Liver (tissue), 9 donors: Measurements from ENCODE around the gene DNAI1. TPM values are rescaled to one million over a fixed set of nuclear protein-coding genes. Genes with fewer than 3 reads are reported as not detected.

Experiments
- DNase-seq: peaks from one replicate; pipeline ENCODE4 v3.0.0-alpha.2; 2017; ENCODE audit warnings: low spot score
- H3K27ac ChIP-seq, 2 donors: one replicate each; pipeline ENCODE4 v1.7.0; 2013; ENCODE audit warnings: inconsistent platforms in 2 of 2, low read length in 2 of 2, control low read depth in 1 of 2, low read depth in 1 of 2, mild to moderate bottlenecking in 1 of 2
- H3K27me3 ChIP-seq, 4 donors: one replicate each; pipeline versions ENCODE4 v1.6.1 to v1.7.0; 2013; ENCODE audit warnings: low read length in 3 of 4, inconsistent platforms in 1 of 4, mild to moderate bottlenecking in 1 of 4, moderate library complexity in 1 of 4; ENCODE audit not compliant: control insufficient read depth in 4 of 4, insufficient read depth in 4 of 4
- H3K36me3 ChIP-seq, 4 donors: one replicate each; pipeline versions ENCODE4 v1.6.1 to v1.7.0; 2013; ENCODE audit warnings: low read length in 3 of 4, mild to moderate bottlenecking in 3 of 4, low read depth in 1 of 4, moderate library complexity in 1 of 4; ENCODE audit not compliant: control insufficient read depth in 4 of 4, insufficient read depth in 3 of 4
- H3K4me1 ChIP-seq, 4 donors: one replicate each; pipeline versions ENCODE4 v1.6.1 to v1.7.0; 2013; ENCODE audit warnings: low read length in 3 of 4, mild to moderate bottlenecking in 3 of 4, moderate library complexity in 1 of 4; ENCODE audit not compliant: control insufficient read depth in 4 of 4, insufficient read depth in 4 of 4
- H3K4me3 ChIP-seq, 3 donors: one replicate each; pipeline versions ENCODE4 v1.6.1 to v1.7.0; 2013; ENCODE audit warnings: low read length in 3 of 3, control low read depth in 1 of 3, low read depth in 1 of 3, mild to moderate bottlenecking in 1 of 3
- H3K9ac ChIP-seq, 2 donors: one replicate each; pipeline ENCODE4 v1.7.0; 2013; ENCODE audit warnings: low read length in 2 of 2, mild to moderate bottlenecking in 2 of 2, moderate library complexity in 2 of 2, control low read depth in 1 of 2, low read depth in 1 of 2
- H3K9me3 ChIP-seq, 4 donors: one replicate each; pipeline versions ENCODE4 v1.6.1 to v1.7.0; 2013; ENCODE audit warnings: low read length in 3 of 4; ENCODE audit not compliant: control insufficient read depth in 4 of 4
- ATF3 ChIP-seq: IDR thresholded peaks from 2 replicates; pipeline ENCODE4 v1.6.1; 2016; ENCODE audit warnings: antibody characterized with exemption
- FOXA1 ChIP-seq: IDR thresholded peaks from 2 replicates; pipeline ENCODE4 v1.6.1; 2016; ENCODE audit warnings: antibody characterized with exemption
- FOXA2 ChIP-seq: IDR thresholded peaks from 2 replicates; pipeline ENCODE4 v1.6.1; 2016; ENCODE audit warnings: antibody characterized with exemption
- GABPA ChIP-seq, 2 donors: IDR thresholded peaks in 1 of 2; conservative IDR thresholded peaks in 1 of 2; 2 replicates each; pipeline ENCODE4 v1.6.1; 2016; ENCODE audit warnings: antibody characterized with exemption in 2 of 2, mild to moderate bottlenecking in 1 of 2, moderate library complexity in 1 of 2
- HNF4A ChIP-seq, 2 donors: conservative IDR thresholded peaks; 2 replicates each; pipeline ENCODE4 v1.6.1; 2016; ENCODE audit warnings: antibody characterized with exemption in 2 of 2, mild to moderate bottlenecking in 2 of 2
- JUND ChIP-seq, 2 donors: IDR thresholded peaks; 2 replicates each; pipeline ENCODE4 v1.6.1; 2016; ENCODE audit warnings: antibody characterized with exemption in 2 of 2
- MAX ChIP-seq: IDR thresholded peaks from 2 replicates; pipeline ENCODE4 v1.6.1; 2016; ENCODE audit warnings: antibody characterized with exemption
- NR2F2 ChIP-seq: IDR thresholded peaks from 2 replicates; pipeline ENCODE4 v1.6.1; 2016; ENCODE audit warnings: antibody characterized with exemption
- RXRA ChIP-seq, 2 donors: IDR thresholded peaks; 2 replicates each; pipeline ENCODE4 v1.6.1; 2017 to 2018; ENCODE audit warnings: antibody characterized with exemption in 2 of 2, mild to moderate bottlenecking in 1 of 2
- SP1 ChIP-seq: IDR thresholded peaks from 2 replicates; pipeline ENCODE4 v1.6.1; 2018; ENCODE audit warnings: antibody characterized with exemption, mild to moderate bottlenecking
- YY1 ChIP-seq: IDR thresholded peaks from 2 replicates; pipeline ENCODE4 v1.6.1; 2016; ENCODE audit warnings: antibody characterized with exemption, mild to moderate bottlenecking
- WGBS: extraction: QIAGEN DNeasy Blood & Tissue Kit; methylation state at CpG from one replicate; pipeline ENCODE4 v1.1.7; 2013; 5-methylcytosine and 5-hydroxymethylcytosine counted together
- polyA plus RNA-seq, 2 donors: library from polyadenylated mRNA; stranded (reverse) in 1 of 2; unstranded in 1 of 2; fragments of 200-250 nt in 1 of 2; fragments of >200 nt in 1 of 2; fragmentation: Nextera tagmentation in 1 of 2; extraction: Ambion mirVana in 1 of 2; gene quantifications; one replicate each; pipeline versions ENCODE4 v1.2.1 to v1.2.3, GENCODE V29; 2013 to 2015
- total RNA-seq, 2 donors: library from RNA; depleted of rRNA; stranded (reverse); fragments of >200 nt; gene quantifications; one replicate each; pipeline ENCODE4 v1.2.3, GENCODE V29; 2014
- TF ChIP-seq, protein P1 (sequence below): IDR thresholded peaks from 2 replicates; pipeline ENCODE4 v1.6.1; 2016; ENCODE audit warnings: antibody characterized with exemption, mild to moderate bottlenecking
- TF ChIP-seq, protein P2 (sequence below): fragments of 150-350 bp; IDR thresholded peaks from 2 replicates; pipeline ENCODE4 v1.5.1; 2017; ENCODE audit warnings: improper control_type of control experiment, low read depth, low read length; ENCODE audit not compliant: missing input control
- donor health status: healthy.
- donor health status: healthy.
- donor health status: healthy.
- donor health status: healthy.
- donor health status: healthy.

DNAI1 gene
- total and polyA plus RNA-seq, 4 donors, result not detected

GRCh38 chr9:34459941-34460340, 1.3 kb downstream of the DNAI1 start:
- H3K4me1 ChIP-seq, result peaks cover 7 to 25% (median 17%) of the 10 kb centered on the region in 4 donors
- H3K27ac ChIP-seq, result no peak overlapping the region
- no peaks in the 10 kb centered on the region for H3K27me3 ChIP-seq
- no peak overlapping the region for H3K4me3 ChIP-seq
- TF ChIP-seq RXRA (IDR thresholded peaks at IDR 0.05), result no peak
- H3K9ac ChIP-seq, result no peak overlapping the region
- no peaks in the 10 kb centered on the region for H3K36me3 ChIP-seq
- H3K9me3 ChIP-seq, result no peaks in the 10 kb centered on the region
- 73% methylated on average over 3 of the region's 3 CpGs for WGBS
- DNase-seq, result no peak

- peaks cover 0 to 14% (median 9%) of the 10 kb centered on the region in 4 donors for H3K4me1 ChIP-seq
- no peaks in the 10 kb centered on the region for H3K9me3 ChIP-seq
- WGBS, result 74% methylated on average over 5 of the region's 5 CpGs
- no peak for TF ChIP-seq HNF4A (conservative IDR thresholded peaks at IDR 0.05)
- no peak for TF ChIP-seq MAX
- TF ChIP-seq ATF3, result no peak
- TF ChIP-seq, protein P1, sequence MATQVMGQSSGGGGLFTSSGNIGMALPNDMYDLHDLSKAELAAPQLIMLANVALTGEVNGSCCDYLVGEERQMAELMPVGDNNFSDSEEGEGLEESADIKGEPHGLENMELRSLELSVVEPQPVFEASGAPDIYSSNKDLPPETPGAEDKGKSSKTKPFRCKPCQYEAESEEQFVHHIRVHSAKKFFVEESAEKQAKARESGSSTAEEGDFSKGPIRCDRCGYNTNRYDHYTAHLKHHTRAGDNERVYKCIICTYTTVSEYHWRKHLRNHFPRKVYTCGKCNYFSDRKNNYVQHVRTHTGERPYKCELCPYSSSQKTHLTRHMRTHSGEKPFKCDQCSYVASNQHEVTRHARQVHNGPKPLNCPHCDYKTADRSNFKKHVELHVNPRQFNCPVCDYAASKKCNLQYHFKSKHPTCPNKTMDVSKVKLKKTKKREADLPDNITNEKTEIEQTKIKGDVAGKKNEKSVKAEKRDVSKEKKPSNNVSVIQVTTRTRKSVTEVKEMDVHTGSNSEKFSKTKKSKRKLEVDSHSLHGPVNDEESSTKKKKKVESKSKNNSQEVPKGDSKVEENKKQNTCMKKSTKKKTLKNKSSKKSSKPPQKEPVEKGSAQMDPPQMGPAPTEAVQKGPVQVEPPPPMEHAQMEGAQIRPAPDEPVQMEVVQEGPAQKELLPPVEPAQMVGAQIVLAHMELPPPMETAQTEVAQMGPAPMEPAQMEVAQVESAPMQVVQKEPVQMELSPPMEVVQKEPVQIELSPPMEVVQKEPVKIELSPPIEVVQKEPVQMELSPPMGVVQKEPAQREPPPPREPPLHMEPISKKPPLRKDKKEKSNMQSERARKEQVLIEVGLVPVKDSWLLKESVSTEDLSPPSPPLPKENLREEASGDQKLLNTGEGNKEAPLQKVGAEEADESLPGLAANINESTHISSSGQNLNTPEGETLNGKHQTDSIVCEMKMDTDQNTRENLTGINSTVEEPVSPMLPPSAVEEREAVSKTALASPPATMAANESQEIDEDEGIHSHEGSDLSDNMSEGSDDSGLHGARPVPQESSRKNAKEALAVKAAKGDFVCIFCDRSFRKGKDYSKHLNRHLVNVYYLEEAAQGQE, result no peak
- TF ChIP-seq, protein P2, sequence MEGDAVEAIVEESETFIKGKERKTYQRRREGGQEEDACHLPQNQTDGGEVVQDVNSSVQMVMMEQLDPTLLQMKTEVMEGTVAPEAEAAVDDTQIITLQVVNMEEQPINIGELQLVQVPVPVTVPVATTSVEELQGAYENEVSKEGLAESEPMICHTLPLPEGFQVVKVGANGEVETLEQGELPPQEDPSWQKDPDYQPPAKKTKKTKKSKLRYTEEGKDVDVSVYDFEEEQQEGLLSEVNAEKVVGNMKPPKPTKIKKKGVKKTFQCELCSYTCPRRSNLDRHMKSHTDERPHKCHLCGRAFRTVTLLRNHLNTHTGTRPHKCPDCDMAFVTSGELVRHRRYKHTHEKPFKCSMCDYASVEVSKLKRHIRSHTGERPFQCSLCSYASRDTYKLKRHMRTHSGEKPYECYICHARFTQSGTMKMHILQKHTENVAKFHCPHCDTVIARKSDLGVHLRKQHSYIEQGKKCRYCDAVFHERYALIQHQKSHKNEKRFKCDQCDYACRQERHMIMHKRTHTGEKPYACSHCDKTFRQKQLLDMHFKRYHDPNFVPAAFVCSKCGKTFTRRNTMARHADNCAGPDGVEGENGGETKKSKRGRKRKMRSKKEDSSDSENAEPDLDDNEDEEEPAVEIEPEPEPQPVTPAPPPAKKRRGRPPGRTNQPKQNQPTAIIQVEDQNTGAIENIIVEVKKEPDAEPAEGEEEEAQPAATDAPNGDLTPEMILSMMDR, result no peak
- DNase-seq, result no peak
- H3K36me3 ChIP-seq, result no peaks in the 10 kb centered on the region
- no peak overlapping the region for H3K27ac ChIP-seq
- no peak overlapping the region for H3K4me3 ChIP-seq
- no peak overlapping the region for H3K9ac ChIP-seq
- no peaks in the 10 kb centered on the region for H3K27me3 ChIP-seq
Measured at GRCh38 chr9:34463098-34463900, 4.7 kb downstream of the DNAI1 start.

DNA sequence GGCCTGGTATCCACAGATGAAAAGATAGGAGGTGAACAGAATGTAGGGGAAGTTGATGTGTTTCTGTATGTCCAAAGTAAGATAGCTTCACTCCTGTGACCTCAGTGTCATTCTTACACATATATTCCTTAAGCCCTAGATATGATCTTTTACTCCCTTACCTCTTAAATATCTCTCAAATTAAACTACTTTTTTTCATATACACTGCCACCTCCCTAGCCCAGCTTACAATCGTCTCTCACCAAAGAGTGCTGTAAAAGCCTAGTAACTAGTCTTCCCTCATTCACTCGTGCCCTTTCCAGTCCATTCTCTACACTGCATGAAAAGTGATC, 5.3 kb downstream of the DNAI1 start:
- no peaks in the 10 kb centered on the region for H3K27me3 ChIP-seq
- H3K9me3 ChIP-seq, result no peaks in the 10 kb centered on the region
- 87% methylated on average over 2 of the region's 2 CpGs for WGBS
- no peaks in the 10 kb centered on the region for H3K36me3 ChIP-seq
- peaks cover 0 to 10% (median 6%) of the 10 kb centered on the region in 4 donors for H3K4me1 ChIP-seq
- H3K27ac ChIP-seq, result no peak overlapping the region
- DNase-seq, result no peak
- H3K9ac ChIP-seq, result no peak overlapping the region
- no peak overlapping the region for H3K4me3 ChIP-seq
- TF ChIP-seq JUND (IDR thresholded peaks at IDR 0.05), result no peak
- TF ChIP-seq MAX, result no peak
- no peak for TF ChIP-seq NR2F2
- TF ChIP-seq, protein P2, result no peak
- TF ChIP-seq FOXA1, result no peak
- TF ChIP-seq SP1, result no peak
- TF ChIP-seq, protein P1, result no peak
- TF ChIP-seq FOXA2, result no peak
- no peak for TF ChIP-seq GABPA (IDR thresholded peaks at IDR 0.05 in 1 of 2, conservative IDR thresholded peaks at IDR 0.05 in 1 of 2)
- TF ChIP-seq RXRA (IDR thresholded peaks at IDR 0.05), result no peak
- TF ChIP-seq YY1, result no peak
